Measurements from ENCODE around the gene NGEF.

NGEF gene

GRCh38 chr2:232878855-232879617, 134.0 kb downstream of the NGEF start:
- Histone ChIP-seq H3K27ac (no peak overlapping the region), H3K4me3 (no peak overlapping the region)

- no peak overlapping the region for H3K27ac ChIP-seq
- no peak overlapping the region for H3K4me3 ChIP-seq
Measured at GRCh38 chr2:232877940-232878511, 135.0 kb downstream of the NGEF start.

- Histone ChIP-seq H3K27ac (peak overlapping the region in 6 of 21 experiments; percentile 0 to 57 (median 44)), H3K4me3 (peak overlapping the region in 5 of 7 experiments; percentile 30 to 59 (median 43))
Measured at GRCh38 chr2:232876978-232877441, 136.0 kb downstream of the NGEF start.

DNA sequence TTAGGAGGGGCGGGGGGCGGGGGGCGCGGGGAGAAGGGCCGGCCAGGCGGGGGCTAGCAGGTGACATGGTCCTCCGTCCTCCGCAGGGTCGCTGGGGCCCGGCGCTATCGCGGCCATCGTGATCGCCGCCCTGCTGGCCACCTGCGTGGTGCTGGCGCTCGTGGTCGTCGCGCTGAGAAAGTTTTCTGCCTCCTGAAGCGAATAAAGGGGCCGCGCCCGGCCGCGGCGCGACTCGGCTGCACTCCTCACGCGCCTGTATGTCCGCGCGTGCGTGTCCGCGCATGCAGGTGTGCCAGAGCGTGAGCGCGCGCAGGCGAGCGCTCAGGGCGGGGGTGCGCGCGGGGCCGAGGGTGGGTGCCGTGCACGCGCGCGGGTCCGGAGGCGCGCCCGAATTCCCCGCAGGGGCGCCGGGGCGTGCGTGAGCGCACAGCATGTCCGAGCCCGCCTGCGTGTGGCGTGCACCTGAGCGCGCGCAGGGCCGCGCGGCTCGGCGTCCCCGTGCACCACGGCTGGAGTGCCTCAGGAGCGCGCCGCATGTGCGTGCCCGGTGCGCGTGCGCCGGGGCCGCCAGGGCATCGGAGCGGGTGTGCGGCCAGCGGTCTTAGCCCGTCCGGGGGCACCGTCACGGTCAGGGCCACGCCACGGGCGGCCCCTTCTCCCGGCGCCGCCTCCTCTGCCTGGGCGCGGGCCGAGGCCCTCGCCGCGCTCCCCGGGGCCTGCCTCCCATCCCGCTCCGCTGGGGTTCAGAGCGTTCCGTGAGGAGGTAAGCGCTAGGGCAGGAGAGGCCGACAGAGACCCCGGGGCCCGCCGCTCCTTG, 136.7 kb downstream of the NGEF start:
- Histone ChIP-seq H3K27ac (peak overlapping the region in 8 of 21 experiments; percentile 2 to 67 (median 44)), H3K4me3 (peak overlapping the region; percentile 29 to 59 (median 42))

- Histone ChIP-seq H3K4me3 (peak overlapping the region; percentile 29 to 59 (median 42)), H3K27ac (peak overlapping the region in 6 of 21 experiments; percentile 2 to 67 (median 40))
Measured at GRCh38 chr2:232875256-232876121, 137.6 kb downstream of the NGEF start.

DNA sequence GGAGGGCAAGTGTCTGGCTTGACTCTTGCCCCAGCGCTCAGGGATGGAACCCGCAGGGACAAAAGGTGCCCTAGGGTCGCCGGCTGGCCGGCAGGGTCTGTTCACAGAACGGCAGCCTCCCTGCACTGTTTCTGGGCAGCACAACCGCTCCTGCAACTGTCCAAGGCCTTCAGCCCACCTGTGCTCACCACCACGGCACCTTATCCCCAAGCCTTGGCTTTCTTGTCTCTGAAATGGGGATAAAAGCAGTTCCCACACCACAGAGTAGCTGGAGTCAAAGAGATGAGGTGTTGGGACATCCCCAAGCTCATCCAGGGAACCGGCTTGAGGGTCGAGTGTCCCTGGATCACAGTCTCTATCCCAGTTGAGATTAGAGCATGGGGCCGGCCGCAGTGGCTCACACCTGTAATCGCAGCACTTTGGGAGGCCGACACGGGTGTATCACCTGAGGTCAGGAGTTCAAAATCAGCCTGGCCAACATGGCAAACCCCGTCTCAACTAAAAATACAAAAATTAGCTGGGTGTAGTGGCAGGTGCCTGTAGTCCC, 138.3 kb downstream of the NGEF start:
- H3K4me3 ChIP-seq: no peak overlapping the region
- H3K27ac ChIP-seq: no peak overlapping the region

DNA sequence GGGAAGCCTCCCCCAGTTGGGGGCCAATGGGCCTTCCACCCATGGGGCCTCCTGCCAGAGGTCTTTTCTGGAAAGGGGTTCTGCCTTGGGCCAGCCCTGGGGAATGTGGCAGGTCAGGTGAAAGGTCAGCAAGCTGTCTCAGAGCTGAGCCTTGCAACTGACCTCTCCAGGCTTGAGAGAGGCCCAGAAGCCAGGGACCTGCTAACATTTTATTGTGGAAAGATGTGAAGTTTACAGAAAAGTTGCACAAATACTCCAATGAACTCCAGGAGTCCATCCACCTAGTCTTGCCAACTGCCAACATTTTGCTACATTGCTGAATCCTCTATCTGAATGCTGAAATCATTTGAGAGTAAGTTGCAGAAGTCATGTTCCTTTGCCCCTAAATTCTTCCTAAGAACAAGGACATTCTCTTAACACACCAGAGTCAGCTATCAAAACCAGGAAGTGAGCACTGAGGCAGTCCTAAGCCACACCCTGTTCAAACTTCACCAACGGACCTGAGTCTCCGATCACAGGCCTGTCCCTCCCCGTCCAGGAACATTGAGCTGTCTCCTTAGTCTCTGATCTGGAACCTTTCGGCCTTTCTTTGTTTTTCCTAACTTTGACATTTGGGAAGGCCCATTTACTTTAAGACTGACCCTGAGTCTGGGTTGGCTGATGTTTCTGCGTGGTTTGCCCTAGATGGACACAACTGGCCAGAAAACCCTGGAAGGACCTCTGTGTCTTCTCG, 139.0 kb downstream of the NGEF start:
- no peak overlapping the region for H3K27ac ChIP-seq

DNA sequence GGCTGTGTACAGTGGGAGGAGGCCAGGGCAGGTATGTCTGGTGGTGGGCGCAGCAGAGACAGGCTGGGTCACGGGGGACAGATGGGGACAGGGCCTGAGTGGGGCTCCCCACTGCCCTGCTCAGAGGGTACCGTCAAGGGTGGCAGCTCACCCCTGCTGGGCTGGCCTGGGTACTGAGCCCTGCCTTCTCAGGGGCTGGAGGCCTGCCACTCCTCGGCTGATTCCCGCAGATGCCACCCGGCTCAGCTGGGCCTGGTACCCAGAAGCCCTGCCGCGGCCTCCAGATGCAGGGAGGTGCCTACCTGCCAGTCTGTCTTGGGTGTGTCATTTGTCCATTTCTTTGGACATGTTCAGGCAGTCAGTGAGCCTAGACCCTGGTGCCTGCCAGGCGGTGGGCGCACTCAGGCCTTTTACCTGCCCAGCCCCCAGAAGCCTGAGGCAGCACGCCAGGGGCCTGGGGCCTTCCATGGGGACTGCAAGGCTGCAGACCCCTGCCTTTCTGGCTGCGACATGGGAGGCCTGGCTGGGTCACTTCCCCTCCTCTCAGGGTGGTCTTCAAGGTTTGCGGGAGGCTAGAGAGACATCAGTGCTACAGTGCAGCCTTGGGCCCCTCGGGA, 139.7 kb downstream of the NGEF start:
- Histone ChIP-seq H3K27ac (peak overlapping the region in 1 of 21 experiments; percentile 2), H3K4me3 (no peak overlapping the region)

More for the DNA sequence above, 139.0 kb downstream of the NGEF start:
- no peak overlapping the region for H3K4me3 ChIP-seq

DNA sequence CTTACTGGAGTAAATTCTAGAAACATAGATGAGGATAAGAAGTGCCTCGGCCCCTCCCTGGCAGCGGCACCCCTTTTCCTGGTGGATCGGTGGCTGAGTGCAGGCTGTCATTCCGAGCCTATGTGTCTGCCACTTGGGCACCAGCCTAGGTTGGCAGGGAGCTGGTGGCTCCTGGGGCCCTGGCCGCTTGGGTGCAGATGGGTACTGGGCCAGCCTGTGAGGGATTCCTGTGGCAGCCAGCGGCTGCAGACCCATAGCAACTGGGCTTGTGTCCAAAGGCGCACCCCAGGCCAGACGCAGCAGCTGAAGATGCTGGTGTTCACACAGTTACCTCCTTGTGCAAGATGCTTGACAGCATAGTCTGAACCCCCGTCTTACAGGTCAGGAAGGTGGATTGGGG, 140.2 kb downstream of the NGEF start:
- Histone ChIP-seq H3K4me3 (no peak overlapping the region), H3K27ac (no peak overlapping the region)

DNA sequence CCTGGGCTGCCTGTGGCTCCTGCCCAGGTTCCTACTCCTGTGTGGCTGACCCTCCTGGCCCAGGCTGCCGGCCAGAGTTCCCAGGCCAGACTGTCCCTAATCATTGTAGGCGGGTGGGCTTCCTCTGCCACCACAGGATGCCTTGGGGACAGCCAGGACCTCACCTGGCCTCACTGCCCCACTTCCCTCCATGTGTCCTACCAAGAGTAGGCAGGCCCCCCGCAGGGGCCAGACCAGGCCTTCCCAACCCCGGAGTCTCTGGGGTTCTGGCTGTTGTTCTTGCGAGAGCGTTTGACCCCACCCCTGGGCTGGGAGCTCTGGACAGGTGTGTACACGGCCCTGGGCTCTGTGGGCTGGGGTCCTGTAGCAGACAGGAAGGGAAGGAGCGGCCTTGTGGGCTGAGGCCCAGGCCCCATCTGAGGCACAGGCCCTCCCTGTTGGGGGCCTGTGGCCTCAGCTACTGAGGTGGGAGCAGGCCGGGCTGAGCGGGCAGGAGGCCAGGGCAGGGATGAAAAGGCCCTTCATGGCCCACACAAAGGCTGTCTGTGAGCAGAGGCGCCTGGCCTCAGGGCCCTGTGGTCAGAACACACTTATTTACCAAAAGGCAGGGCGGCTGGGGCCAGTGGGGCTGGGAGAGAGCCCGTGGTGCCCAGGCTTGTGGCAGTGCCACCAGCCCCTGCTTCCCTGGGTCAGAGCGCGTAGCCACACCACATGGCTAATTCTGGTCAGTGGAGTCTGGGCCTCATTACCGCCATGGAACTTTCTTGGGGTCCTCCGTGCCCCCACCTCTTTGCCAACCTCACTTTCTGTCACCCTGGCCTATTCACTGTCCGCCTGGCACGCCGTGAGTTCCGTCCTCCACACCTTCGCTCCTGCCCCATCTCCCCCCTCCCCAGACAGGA, 141.0 kb downstream of the NGEF start:
- H3K4me3 ChIP-seq: no peak overlapping the region
- H3K27ac ChIP-seq: peak overlapping the region in 3 of 21 experiments; percentile 9 to 60 (median 39)

DNA sequence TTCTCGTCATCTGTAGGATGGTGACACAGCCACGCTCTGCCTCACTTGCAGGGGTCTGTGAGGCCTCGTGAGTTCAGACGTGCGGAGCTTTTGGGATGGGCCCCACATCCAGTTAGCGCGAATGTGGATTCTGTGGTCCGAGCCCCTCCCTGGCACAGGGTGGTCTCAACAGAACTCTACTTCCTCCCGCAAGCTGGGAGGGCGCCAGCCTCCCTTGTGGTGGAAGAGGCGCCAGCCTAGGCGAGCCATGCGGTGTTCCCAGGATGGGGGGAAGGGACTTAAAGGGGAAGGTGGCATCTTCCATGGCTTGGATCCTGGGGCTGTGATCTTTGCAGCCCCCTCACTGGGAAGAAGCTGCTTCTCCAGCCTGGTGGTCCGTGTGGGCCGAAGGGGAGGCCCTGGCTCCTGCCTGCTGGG, 141.6 kb downstream of the NGEF start:
- peak overlapping the region in 3 of 21 experiments; percentile 9 to 60 (median 39) for H3K27ac ChIP-seq
- no peak overlapping the region for H3K4me3 ChIP-seq

DNA sequence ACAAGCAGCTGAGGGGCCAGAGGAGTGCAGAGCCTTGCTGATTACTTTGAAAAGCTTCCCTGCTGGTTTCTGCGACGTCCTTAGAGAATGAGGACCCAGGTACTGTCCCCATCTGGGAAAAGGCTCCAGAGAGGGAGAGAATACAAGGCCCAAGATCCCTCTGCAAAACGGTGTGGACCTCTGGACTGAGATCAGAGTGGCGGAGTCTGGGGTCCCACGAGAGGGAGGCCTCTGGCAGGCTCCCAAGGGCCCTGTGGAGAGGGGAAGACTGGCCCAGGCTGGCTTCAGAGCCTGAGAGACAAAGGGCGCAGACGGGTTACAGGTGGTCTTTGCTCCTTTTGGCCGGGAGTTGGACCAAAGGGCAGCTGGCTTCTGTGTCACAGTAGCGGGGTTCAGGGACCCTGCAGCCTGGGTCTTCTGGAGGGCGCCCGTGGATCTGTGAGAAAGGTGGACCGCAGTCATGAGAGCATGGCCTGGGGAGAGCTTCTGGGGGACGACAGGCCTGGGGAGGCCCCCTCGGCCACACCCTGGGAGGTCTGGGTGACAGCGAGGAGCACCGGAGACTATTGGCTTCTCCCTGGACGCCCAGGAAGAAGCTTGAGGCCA, 142.2 kb downstream of the NGEF start:
- H3K4me3 ChIP-seq: no peak overlapping the region
- peak overlapping the region in 3 of 21 experiments; percentile 9 to 39 (median 31) for H3K27ac ChIP-seq

DNA sequence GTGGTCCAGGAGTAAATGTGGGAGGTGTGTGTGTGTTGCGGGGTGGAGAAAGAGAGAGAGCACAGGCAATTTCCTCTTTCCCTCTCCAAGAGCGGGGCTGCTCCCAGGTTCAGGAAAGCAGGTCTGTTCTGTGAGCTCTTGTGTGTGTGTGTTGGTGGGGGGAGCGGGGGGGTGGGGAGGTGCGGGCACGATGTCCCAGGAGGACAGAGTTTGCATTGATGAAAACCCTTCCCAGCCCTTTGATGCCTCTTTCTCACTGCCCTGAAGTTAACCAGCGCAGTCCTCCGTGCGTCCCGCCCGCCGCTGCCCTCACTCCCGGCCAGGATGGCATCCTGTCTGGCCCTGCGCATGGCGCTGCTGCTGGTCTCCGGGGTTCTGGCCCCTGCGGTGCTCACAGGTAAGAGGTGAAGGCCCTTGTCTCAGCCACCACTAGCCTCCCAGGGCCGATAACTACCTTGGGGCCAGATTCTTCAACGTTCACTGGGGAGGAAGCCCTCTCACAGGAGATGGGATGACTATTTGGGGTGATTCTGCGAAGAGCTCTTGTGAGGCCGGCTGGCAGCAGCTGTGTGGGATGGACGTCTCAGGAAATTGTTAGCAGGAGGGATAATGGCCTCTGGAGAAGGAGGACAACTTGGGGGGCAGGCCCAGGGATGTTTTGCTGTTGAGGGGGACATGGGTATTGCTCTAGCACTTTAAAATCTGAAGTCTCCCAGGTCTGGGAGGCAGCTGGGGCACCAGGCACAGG, 142.9 kb downstream of the NGEF start, which contains the start of gene SNORC:
SNORC (plus strand) TSS at position 247 of the 748 bp plus-strand sequence; CDS start at position 325, 78 bp downstream.
- H3K4me3 ChIP-seq: no peak within 1 kb of the TSS
- H3K27ac ChIP-seq: peak within 1 kb of the TSS in 2 of 21 experiments; percentile 9 to 31

GRCh38 chr2:232869138-232870017, 143.7 kb downstream of the NGEF start:
- no peak overlapping the region for H3K27ac ChIP-seq
- no peak overlapping the region for H3K4me3 ChIP-seq

GRCh38 chr2:232866104-232866503, 147.0 kb downstream of the NGEF start:
- Histone ChIP-seq H3K4me3 (no peak overlapping the region), H3K27ac (no peak overlapping the region)
